NCI-H2196 (cell line): ENCODE measurements around the gene TMCO4.

Experiments
- DNase-seq: peaks from one replicate; lab custom pipeline; 2025; ENCODE audit not compliant: unreplicated experiment; lab: John Stamatoyannopoulos, UW

TMCO4 gene

GRCh38 chr1:19750882-19751276 lies 48.8 kb downstream of the TMCO4 start:
- no peak for DNase-seq

- DNase-seq = no peak
Measured at GRCh38 chr1:19750101-19750881, 49.4 kb downstream of the TMCO4 start.

GRCh38 chr1:19749685-19750084 lies 50.0 kb downstream of the TMCO4 start:
- DNase-seq = no peak

- no peak for DNase-seq
Measured at GRCh38 chr1:19747761-19748160, 52.0 kb downstream of the TMCO4 start.

- DNase-seq = no peak
Measured at GRCh38 chr1:19744886-19745285, 54.8 kb downstream of the TMCO4 start.

GRCh38 chr1:19744335-19744743 lies 55.4 kb downstream of the TMCO4 start:
- DNase-seq = no peak

- DNase-seq = no peak
Measured at GRCh38 chr1:19743793-19744192, 55.9 kb downstream of the TMCO4 start.

GRCh38 chr1:19743180-19743579 lies 56.5 kb downstream of the TMCO4 start:
- DNase-seq = no peak

GRCh38 chr1:19739628-19740027 lies 60.1 kb downstream of the TMCO4 start:
- no peak for DNase-seq

- DNase-seq = no peak
Measured at GRCh38 chr1:19738669-19739068, 61.0 kb downstream of the TMCO4 start.

GRCh38 chr1:19738076-19738475 lies 61.6 kb downstream of the TMCO4 start:
- DNase-seq = no peak

GRCh38 chr1:19737104-19737825 lies 62.5 kb downstream of the TMCO4 start:
- DNase-seq = no peak

GRCh38 chr1:19735440-19736127 lies 64.1 kb downstream of the TMCO4 start:
- DNase-seq = peak; percentile 71

- DNase-seq = no peak
Measured at GRCh38 chr1:19734472-19734999, 65.2 kb downstream of the TMCO4 start.

GRCh38 chr1:19734056-19734455 lies 65.7 kb downstream of the TMCO4 start:
- DNase-seq = no peak

- DNase-seq = no peak
Measured at GRCh38 chr1:19733615-19734014, 66.1 kb downstream of the TMCO4 start.

- no peak for DNase-seq
Measured at GRCh38 chr1:19731311-19731821, 68.3 kb downstream of the TMCO4 start.

GRCh38 chr1:19730793-19731192 lies 68.9 kb downstream of the TMCO4 start:
- no peak for DNase-seq

- DNase-seq = no peak
Measured at GRCh38 chr1:19730232-19730631, 69.5 kb downstream of the TMCO4 start.

- no peak for DNase-seq
Measured at GRCh38 chr1:19728413-19729145, 71.1 kb downstream of the TMCO4 start.

- no peak for DNase-seq
Measured at GRCh38 chr1:19725606-19726005, 74.1 kb downstream of the TMCO4 start.
